G401.6 (cell line): ENCODE data around the gene BMPR1A.
"Not testable (repeated sequence)": the region's sequence is repeated elsewhere in the genome, so short reads cannot be mapped to it uniquely, and the experiment has no call there.

Source experiments
- FAIRE-seq: peaks from 2 replicates; lab custom pipeline; 2012; peaks lifted over from hg19 to GRCh38; lab: Jason Lieb, UNC

BMPR1A gene

DNA sequence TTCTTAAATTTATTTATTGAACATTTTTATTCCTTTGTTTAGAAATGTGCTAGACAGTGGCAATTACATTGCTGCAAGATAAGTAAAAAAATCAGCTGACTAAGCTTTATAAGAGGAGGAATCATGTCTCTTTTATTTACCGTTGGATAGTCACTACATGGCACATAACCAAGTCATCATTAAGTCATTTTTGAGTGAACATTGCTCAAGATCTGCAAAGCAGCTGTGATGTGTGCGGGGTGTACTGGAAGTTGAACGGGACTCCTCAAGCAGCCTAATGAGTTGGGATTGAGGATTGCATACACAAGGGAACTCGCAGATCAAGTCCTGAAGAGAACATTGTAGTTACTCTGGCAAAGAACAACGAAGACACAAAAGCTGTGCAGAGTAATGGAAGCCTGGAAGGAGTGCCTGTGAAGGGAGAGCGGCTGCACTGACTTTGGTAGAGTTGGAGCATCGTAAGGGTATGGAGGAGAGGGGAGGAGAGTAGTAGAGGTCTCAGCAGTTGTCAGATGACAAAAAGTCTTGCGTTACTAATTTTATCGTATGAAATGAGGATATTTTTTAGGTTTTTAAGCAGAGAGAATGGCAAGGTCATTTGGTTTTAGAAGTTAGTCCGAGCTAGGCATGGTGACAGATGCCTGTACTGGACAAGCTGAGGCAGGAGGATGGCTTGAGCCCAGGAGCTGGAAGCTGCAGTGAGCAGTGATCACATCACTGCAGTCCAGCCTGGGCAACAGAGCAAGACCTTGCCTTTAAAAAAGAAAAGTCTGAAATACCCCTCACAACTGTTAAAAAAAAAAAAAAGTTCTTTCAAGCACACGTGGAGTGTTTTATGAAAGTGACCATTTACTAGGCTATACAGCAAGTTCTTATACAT lies 95.1 kb downstream of the BMPR1A start:
- FAIRE-seq: no peak

DNA sequence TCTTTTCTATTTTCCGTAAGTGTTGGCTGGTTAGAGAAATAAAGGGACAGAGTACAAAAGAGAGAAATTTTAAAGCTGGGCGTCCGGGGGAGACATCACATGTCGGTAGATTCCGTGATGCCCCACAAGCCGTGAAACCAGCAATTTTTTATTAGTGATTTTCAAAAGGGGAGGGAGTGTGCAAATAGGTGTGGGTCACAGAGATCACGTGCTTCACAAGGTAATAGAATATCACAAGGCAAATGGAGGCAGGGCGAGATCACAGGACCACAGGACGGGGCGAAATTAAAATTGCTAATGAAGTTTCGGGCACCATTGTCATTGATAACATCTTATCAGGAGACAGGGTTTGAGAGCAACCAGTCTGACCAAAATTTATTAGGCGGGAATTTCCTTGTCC lies 97.2 kb downstream of the BMPR1A start:
- not testable (repeated sequence) for FAIRE-seq

DNA sequence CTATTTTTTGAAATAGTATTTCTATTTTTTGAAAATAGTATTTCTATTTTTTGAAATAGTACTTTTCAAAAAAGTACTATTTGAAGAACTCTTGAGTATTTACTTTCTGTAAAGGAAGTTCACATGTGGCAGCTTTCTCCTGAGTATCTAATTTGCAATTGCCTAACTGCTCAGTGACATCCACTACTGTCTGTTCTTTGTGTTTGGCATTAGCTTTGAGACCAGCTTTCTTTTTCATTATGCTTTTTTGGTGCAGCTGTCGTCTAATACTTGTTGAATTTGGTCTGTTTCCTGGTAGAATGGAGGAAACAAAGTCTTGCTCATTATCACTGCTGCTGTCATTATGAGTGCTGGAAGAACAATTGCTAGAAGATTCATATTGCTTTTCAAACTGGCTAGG lies 99.1 kb downstream of the BMPR1A start:
- FAIRE-seq: no peak

DNA sequence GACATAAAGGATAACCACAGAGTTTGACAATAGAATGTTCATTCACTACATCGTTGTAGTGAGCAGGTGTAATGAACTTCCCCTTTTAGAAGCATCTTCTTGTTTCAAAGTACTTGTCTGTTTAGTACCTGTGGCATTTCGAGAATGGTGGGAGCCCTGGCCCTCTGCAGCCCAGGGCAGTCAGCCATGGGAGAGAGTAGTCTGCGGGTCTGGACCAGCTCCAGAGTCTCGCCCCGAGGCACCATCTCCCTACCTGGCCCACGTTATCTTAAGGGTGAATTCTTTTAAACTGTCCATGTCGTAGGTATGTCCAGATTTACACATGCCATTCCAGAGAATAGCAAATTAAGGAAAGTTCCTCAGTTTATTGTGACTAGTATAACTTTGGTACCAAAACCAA lies 99.7 kb downstream of the BMPR1A start:
- no peak for FAIRE-seq

DNA sequence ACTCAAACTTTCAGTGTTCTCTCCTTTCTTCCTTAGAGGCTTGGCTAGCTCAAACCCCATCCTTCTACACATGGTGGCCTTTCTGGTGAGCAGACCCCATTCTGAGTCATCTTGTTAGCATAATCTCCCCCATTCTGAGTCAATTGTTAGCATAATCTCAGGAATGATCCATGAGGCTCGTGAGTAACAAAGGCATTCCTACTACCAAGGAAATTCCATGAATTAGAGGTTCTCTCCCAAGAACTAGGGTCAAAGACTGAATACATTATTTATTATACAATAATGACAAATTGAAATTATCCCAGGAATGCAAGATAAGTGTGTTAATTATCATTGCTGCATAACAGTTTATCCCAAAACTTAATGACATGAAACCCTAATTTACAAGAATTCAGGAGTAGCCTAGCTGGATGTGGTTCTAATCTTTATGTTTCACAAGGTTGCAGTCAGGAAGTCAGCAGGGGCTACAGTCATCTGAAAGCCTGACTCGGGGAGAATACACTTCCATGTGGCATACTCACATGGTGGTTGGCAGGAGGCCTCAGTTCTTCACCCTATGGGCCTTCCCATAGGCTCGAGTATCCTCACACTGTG lies 100.8 kb downstream of the BMPR1A start:
- no peak for FAIRE-seq

DNA sequence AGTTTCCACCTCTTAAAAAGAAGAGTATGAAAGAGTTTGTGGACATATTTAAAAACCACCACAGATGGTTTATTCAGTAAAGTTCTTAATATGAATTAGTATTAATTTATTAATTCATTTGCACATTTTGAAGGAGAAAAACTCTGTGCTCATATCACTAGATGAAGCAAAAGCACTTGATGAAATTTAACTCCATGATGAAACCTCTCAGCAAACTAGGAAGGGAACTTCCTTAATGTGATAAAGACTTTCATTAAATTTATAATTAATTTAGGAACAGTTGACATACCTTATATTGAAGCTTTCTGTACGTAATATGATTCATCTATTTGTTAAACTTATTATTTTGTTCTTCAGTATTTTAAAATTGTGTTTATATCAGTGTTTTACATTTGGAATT lies 101.6 kb downstream of the BMPR1A start:
- no peak for FAIRE-seq

DNA sequence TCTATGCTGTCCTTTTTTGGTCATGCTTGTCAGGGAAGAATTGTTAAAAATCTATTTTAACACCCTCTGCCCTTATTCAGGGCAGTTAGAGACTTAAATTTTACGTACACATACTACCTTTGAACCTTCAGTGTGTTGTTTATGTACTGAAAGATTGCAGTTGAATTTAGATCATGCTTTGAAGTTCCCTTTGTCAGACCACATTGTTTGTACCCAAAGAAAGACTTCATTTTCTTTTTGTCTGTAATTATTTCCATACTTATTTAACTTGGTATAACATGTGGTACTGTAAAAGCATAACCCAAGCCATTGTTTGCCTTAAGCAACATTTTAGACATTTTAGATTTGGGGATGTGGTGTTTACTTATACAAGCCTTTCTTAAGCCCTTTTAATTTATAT lies 104.9 kb downstream of the BMPR1A start:
- no peak for FAIRE-seq

DNA sequence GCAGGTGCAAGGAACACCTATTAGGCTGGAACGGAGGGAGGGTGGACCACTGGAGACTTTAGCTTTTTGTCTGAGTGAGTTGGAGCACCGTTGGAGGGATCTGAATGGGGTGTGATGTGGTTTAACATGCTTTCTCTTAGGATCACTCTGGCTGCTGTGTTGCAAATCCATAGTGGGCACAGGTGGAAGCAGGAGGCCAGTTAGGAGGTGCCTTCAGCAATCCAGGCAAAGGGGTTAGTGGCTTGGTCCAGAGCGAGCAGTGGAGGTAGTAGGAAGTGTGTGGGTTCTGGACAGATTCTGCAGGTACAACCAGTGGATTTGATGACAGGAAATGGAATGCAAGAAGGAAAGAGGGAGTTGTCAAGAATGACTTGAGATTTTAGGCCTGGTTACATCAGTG lies 106.0 kb downstream of the BMPR1A start:
- no peak for FAIRE-seq

DNA sequence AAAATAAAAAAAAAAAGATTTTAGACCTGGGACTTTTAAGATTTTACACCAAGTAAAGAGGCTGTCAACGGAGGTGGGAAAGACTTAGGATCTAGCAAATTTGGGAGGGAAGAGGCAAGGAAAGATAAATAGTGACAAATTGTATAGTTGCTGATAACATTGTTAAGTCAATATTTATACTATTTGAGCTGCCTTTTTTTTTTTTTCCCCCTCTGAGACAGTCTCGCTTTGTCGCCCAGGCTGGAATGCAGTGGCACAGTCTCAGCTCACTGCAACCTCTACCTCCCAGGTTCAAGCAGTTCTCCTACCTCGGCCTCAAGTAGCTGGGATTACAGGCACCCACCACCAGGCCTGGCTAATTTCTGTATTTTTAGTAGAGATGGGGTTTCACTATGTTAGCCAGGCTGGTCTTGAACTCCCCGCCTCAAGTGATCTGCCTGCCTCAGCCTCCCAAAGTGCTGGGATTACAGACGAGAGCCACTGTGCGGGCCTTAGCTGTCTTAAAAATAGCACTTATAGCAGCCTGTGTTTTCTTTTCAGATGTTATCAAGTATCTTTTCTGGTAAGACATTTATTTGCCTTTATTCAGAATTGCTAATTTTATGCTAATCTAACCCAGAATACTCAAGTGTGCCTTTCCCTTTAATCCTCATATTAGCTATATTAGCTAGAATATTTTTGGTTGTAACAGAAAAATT lies 106.5 kb downstream of the BMPR1A start:
- no peak for FAIRE-seq

DNA sequence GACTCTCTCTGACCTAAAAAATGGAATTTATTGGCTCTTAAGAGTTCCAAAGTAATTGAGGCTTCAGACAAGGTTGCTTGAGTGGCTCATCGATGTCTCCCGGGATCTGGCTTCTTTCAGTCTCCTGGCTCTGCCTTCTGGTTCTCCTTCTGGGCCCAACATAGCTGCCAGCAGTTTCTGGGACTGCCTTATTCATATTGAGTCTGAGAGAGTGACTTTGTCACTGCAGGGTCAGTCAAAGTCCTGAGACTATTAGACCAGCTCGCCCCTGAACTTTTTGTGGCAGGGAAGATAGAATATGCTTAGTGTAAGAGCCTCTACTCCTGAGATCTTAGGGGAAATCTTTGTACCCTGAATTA lies 107.0 kb downstream of the BMPR1A start:
- FAIRE-seq: no peak

DNA sequence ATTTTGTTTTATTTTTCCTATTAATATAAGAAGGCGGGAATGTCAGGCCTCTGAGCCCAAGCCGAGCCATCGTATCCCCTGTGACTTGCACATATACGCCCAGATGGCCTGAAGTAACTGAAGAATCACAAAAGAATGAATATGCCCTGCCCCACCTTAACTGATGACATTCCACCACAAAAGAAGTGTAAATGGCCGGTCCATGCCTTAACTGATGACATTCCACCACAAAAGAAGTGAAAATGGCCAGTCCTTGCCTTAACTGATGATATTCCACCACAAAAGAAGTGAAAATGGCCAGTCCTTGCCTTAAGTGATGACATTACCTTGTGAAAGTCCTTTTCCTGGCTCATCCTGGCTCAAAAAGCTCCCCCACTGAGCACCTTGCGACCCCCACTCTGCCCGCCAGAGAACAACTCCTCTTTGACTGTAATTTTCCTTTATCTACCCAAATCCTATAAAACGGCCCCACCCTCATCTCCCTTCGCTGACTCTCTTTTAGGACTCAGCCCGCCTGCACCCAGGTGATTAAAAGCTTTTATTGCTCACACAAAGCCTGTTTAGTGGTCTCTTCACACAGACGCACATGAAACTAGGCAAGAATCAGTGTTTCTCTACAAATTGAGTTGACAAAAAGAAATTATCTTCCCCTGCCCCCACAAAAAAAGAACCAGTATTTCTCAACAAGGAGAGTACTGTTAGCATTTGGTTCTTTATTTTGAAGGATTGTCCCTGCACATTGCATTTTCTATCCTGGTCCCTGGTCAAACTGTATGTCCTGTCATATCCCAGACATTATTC lies 108.8 kb downstream of the BMPR1A start:
- FAIRE-seq: not testable (repeated sequence)

DNA sequence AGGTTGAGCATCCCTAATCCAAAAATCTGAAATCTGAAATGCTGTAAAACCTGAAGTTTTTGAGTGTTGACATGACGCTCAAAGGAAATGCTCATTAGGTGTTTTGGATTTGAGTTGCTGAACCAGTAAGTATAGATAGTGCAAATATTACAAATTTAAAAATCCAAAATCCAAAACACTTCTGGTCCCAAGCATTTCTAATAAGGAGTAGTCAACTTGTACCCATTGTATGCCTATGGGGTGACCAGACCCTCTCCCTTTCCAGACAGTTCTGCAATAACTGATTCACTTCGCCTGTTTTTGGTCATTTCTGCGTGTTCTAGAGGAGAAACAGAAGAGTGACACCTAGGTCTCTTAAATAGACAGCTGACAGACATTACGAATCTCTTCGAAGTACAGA lies 110.7 kb downstream of the BMPR1A start:
- FAIRE-seq: no peak

DNA sequence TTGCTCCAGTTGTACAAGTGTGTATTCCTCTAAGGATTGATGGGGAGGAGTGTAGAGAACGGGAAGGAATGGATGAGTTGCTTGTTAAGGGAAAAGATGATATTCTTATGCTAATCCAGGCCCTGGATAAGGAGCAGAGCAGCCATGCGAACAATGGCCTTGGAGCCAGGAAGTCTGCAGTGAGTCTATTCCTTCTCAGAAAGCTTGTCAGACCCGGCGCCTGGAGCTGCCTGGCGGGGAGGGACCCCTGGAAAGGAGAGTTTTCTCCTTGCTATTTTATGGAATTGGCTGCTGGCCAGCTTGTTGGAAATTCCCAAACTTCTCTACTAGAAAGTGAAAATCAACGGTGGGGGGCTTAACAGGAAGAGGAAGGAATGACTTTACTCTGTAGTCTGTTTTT lies 111.9 kb downstream of the BMPR1A start:
- no peak for FAIRE-seq

DNA sequence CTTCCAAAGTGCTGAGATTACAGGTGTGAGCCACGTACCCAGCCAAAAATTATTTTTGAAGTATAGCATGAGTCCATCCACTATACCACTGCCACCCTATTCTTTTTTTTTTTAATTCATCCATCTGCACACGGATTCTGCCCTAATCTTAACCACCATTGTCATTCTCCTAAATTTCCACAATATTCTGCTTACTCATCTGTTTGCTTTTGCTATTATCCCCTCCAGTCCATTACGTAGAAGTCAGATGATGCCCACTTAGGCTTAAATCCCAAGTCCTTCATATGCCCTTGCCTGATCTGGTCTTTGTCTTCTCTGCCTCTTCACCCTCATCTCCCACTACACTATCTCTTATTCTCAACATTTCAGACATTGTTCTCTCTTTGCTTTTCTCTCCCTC lies 114.3 kb downstream of the BMPR1A start:
- FAIRE-seq: no peak

DNA sequence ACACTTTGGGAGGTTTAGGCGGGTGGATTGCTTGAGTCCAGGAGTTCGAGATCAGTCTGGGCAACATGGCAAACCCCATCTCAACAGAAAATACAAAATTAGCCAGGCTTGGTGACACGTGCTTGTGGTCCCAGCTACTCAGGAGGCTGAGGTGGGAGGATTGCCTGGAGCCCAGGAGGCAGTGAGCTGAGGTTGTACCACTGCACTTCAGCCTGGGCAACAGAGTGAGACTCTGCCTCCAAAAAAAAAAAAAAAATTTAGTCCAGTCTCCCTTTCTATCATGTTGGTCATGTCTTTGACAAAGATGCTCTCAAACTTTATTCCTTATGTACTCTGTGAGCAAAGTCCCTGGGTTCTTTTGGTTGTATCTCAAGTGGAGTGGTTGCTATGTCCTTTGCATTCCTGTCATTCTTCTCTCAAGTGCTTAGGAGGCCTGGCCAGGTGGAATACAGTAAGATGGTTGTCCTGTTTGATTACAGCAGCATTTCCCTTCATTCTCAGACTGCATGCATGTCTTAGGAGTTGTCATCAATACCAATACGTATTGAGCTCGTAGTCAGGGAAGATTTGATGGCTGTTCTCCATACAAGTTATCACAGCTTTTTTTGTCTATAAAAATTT lies 115.3 kb downstream of the BMPR1A start:
- FAIRE-seq: no peak

DNA sequence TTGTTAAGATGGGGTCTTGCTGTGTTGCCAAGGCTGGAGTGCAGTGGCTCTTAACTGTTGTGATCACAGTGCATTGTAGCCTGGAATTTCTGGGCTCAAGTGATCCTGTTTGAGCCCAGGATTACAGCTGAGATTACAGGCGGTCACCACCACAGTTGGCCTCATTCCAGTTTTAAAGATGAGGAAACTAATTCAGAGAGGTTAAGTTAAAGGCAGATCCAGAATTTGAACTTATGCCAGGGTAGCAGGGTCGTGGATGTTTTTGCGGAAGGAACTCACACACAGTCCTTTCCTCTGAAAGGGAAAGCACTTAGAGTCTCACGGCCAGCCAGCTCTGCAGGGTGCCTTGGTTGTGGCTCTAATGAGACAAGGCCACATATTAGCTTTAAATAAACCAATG lies 116.3 kb downstream of the BMPR1A start:
- no peak for FAIRE-seq

DNA sequence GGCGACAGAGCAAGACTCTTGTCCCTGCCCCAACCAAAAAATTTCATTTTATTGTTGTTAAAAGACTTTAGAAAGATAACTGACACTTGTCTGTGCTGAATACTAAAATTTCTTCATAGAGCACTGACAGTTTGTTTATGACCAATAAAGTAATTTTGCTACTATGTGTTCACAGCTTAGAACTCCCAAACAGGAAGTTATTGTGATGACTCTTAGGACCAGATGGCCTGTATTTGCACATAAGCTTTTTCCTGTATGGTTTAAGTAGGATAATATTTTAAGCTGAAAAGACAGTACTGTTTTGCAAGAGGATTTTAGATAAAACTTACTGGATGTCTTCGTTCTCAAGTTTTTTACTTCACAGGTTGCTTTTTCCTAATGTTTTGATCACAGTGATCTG lies 120.3 kb downstream of the BMPR1A start:
- FAIRE-seq: no peak

DNA sequence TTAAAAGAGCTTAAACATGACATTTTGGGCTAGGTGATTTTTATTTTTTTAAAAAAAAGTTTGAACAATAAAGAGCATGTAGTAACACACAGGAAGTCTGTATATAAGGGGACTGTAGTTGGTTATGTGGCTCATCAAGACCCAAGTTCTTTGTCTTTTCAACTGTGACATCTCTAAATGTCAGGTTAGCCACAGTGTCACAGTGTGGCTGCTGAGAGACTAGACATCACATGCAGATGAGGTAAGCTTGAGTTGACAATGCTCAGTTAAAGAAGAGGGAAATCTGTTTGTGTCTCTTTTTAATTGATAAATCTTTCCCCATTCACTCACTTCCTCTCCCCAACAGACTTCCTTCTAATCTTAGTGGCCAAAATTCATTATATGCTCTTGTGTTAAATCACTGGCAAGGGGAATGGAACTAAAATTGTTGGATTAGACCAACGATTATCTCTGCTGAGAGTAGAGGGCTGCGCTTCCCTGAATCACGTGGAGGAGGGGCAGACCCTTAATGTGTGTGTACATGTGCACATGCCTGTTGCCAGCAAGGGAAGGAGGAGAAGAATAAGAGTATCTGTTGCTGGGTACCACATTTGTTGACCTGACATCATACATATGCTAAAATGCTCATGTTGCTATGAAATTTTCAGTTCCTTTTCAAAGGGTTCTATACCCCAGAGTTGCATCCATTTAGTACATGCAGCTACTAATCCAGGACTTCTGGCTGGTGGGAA lies 122.7 kb downstream of the BMPR1A start:
- FAIRE-seq: peak; percentile 48

DNA sequence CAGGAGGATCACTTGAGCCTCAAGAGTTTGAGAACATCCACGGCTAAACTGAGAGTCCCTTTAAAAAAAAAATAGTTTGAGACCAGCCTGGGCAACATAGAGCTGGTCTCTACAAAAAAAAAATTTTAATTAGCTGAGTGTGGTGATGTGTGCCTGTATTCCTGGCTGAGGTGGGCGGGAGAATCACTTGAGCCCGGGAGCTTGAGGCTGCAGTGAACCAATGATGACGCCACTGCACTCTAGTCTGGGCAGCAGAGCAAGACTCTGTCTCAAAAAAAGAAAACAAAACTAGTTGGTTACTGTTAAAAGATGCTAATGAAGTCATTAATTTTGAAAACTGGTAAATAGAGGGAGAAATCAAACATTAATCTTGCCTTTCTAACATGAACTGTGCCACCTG lies 124.6 kb downstream of the BMPR1A start:
- FAIRE-seq: no peak

DNA sequence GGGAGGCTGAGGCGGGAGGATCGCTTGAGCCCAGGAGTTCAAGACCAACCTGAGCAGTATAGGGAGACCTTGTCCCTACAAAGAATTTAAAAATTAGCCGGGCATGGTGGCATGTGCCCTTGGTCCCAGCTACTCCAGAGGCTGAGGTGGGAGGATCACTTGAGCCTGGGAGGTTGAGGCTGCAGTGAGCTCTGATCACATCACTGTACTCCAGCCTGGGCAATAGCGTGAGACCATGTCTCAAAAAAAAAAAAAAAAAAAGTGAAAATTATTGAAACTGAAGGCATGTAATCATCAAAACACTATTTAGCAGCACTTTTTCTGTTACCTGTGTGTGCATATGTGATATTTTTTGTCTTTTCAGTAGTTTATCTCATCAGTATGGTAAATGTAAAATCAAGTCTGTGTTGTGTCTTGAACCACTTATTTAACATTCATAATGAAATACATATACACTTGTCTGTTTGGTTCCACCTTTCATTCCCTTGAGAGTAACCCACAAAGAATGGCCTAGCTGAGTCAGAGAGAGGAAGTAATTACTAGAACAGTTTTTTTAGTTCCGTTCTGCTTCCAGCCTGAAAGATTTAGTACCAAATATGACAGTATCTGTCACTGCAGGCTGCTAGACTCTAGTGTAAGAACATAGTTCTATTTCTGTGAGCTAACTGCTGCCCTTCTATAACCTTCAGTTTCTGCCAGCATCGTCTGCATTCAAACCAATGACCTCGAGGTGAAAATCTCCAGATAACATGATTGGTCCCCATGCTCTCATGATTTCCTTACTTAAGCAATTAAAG lies 132.4 kb downstream of the BMPR1A start:
- FAIRE-seq: no peak

DNA sequence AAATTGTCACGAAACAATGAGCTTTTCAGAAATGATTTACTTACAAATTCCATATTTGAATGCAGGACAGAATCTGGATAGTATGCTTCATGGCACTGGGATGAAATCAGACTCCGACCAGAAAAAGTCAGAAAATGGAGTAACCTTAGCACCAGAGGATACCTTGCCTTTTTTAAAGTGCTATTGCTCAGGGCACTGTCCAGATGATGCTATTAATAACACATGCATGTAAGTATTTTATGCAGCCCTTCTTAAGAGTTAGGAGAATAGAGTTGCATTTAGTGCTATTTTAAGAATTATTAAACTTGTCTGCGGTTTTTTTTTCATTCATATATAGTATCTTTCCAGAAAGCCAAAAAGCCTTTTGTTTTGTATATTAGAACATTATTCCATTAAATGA lies 133.6 kb downstream of the BMPR1A start:
- no peak for FAIRE-seq
